Panc1 (cell line): ENCODE measurements around the gene ZFC3H1. TPM values are rescaled to one million over a fixed set of nuclear protein-coding genes. Genes with fewer than 3 reads are reported as not detected.

Experiments
- ATAC-seq: fragments of 200-7000 bp; cut with Tn5 transposase; 2 replicates; pipeline ENCODE4 v1.9.1; 2020; ENCODE audit warnings: mild to moderate bottlenecking, moderate library complexity
- BruUV-seq: library from RNA; stranded (reverse); fragments of 400-500 nt; replicated peaks from 2 replicates; lab custom pipeline; 2021; lab: Mats Ljungman, UMichigan
- CTCF ChIA-PET: fragments of 300-600 bp; sonication (Branson Sonifier 250); formaldehyde crosslinking; loops from one replicate; lab custom pipeline; 2022; ENCODE audit warnings: antibody characterized with exemption; lab: Charles Lee
- POLR2A ChIA-PET: fragments of 300-600 bp; sonication (Branson Sonifier 250); formaldehyde crosslinking; loops from one replicate; lab custom pipeline; 2022; ENCODE audit warnings: antibody characterized with exemption; lab: Charles Lee
- DNase-seq: peaks from one replicate; pipeline ENCODE4 v3.0.0-alpha.2; 2010; ENCODE audit warnings: low read depth, low spot score
- H3K27ac ChIP-seq: 2 replicates; pipeline ENCODE4 v1.5.1; 2011; ENCODE audit warnings: mild to moderate bottlenecking, low read length, inconsistent platforms
- H3K27me3 ChIP-seq: fragments of 200-500 bp; sonication (Bioruptor generic); 2 replicates; pipeline ENCODE4 v1.6.0; 2014; ENCODE audit warnings: low read length, inconsistent platforms; ENCODE audit not compliant: control insufficient read depth, insufficient read depth
- H3K36me3 ChIP-seq: fragments of 200-500 bp; sonication (Bioruptor generic); 2 replicates; pipeline ENCODE4 v1.5.1; 2014; ENCODE audit warnings: inconsistent platforms, mild to moderate bottlenecking, low read length, moderate library complexity; ENCODE audit not compliant: control insufficient read depth, insufficient read depth
- H3K4me1 ChIP-seq: 2 replicates; pipeline ENCODE4 v1.5.1; 2011; ENCODE audit warnings: inconsistent platforms, mild to moderate bottlenecking, low read length, moderate library complexity; ENCODE audit not compliant: control insufficient read depth, insufficient read depth
- H3K4me3 ChIP-seq, 2 experiments: 2 replicates each; pipeline ENCODE4 v1.5.1; 2011 to 2012; ENCODE audit warnings: low read depth in 2 of 2, low read length in 2 of 2, mild to moderate bottlenecking in 2 of 2, inconsistent platforms in 1 of 2, moderate library complexity in 1 of 2
- H3K9me3 ChIP-seq: fragments of 200-500 bp; sonication (Bioruptor generic); 2 replicates; pipeline ENCODE4 v1.5.1; 2014; ENCODE audit warnings: low read depth, mild to moderate bottlenecking, inconsistent platforms, low read length, moderate library complexity; ENCODE audit not compliant: control insufficient read depth, insufficient read depth
- POLR2AphosphoS5 ChIP-seq: IDR thresholded peaks from 2 replicates; pipeline ENCODE4 v1.6.1; 2012; ENCODE audit warnings: mild to moderate bottlenecking, low read depth, low read length, moderate library complexity
- SIN3A ChIP-seq: IDR thresholded peaks from 2 replicates; pipeline ENCODE4 v1.6.1; 2012; ENCODE audit warnings: low read depth, mild to moderate bottlenecking, low read length, moderate library complexity, borderline replicate concordance; ENCODE audit not compliant: insufficient read depth
- TCF7L2 ChIP-seq: IDR thresholded peaks from 2 replicates; pipeline ENCODE4 v1.6.1; 2011; ENCODE audit warnings: mild to moderate bottlenecking, low read depth, low read length, inconsistent platforms
- in situ Hi-C: cut with HindIII; loops from 2 replicates; pipeline ENCODE4 v1.10.0; 2016; ENCODE audit warnings: low sequenced_read_pairs, low pct_unique_long_range_greater_than_20kb
- intact Hi-C: fragments of 100-400 bp; cut with micrococcal nuclease; formaldehyde crosslinking; loops from one replicate; pipeline ENCODE4 v1.10.0; 2022; ENCODE audit not compliant: unreplicated experiment
- total RNA-seq: library from RNA; stranded (reverse); gene quantifications from one replicate; pipeline ENCODE4 v1.2.1, GENCODE V29; 2021; ENCODE audit not compliant: unreplicated experiment
- TF ChIP-seq, protein P1 (sequence below), 2 experiments: IDR thresholded peaks; 2 replicates each; pipeline ENCODE4 v1.6.1; 2011 to 2012; ENCODE audit warnings: low read depth in 2 of 2, control low read depth in 1 of 2, low read length in 1 of 2, mild to moderate bottlenecking in 1 of 2, moderate library complexity in 1 of 2; ENCODE audit not compliant: insufficient read depth in 1 of 2
- TF ChIP-seq, protein P2 (sequence below): fragments of 450-650 bp; IDR thresholded peaks from 2 replicates; pipeline ENCODE4 v1.5.1; 2017; ENCODE audit warnings: mild to moderate bottlenecking

The ZFC3H1 gene
- total RNA-seq, 1 experiment from 2014 or later, result 38.2 TPM

DNA sequence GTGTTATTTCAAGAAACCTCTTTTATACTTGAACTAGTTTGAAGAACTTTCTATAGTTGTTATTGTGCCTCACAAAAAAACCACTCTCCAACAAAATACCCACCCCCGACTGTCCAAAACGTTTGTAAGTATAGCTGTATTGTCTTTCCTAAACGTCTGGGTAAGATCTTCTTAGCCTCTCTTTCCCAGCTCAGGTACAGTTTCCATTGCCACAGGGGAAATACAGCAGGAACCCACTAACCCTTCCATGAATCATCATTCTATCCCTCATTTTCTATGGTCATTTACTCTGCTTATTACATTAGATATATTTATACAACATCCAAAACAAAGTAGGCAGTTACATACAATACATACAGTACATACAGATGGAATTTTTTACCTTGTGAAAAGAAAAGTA, 70.8 kb downstream of the ZFC3H1 start:
- in situ Hi-C loops, result no loop called here
- H3K4me3 ChIP-seq, result no peak overlapping the region
- POLR2A ChIA-PET, result no interaction called here

DNA sequence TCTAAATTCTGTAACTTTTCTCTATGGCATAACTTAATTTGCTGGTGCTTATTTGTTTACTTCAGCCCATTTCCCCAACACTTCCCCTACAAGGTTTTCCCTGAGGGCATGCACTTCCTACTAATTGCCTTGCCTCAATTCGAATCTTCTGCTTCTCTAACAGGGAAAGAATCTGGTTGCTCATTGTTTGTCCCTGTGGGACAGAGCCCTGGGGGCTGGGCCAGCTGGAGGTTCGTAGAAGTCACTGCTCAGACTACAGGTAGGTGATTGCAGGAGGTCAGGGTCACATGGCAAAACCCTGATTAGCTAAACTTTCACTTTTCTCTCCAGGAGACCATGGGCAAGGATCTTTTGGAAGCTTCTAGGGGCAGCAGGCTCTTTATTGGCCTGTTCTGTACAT, 72.0 kb downstream of the ZFC3H1 start:
- no peaks in the 10 kb centered on the region for H3K4me1 ChIP-seq
- ChIA-PET POLR2A (no interaction called here), CTCF (no interaction called here)
- H3K27me3 ChIP-seq, result no peaks in the 10 kb centered on the region
- in situ Hi-C loops, result no loop called here
- no peak for DNase-seq
- BruUV-seq, result no TSS peak
- TF ChIP-seq, protein P1, sequence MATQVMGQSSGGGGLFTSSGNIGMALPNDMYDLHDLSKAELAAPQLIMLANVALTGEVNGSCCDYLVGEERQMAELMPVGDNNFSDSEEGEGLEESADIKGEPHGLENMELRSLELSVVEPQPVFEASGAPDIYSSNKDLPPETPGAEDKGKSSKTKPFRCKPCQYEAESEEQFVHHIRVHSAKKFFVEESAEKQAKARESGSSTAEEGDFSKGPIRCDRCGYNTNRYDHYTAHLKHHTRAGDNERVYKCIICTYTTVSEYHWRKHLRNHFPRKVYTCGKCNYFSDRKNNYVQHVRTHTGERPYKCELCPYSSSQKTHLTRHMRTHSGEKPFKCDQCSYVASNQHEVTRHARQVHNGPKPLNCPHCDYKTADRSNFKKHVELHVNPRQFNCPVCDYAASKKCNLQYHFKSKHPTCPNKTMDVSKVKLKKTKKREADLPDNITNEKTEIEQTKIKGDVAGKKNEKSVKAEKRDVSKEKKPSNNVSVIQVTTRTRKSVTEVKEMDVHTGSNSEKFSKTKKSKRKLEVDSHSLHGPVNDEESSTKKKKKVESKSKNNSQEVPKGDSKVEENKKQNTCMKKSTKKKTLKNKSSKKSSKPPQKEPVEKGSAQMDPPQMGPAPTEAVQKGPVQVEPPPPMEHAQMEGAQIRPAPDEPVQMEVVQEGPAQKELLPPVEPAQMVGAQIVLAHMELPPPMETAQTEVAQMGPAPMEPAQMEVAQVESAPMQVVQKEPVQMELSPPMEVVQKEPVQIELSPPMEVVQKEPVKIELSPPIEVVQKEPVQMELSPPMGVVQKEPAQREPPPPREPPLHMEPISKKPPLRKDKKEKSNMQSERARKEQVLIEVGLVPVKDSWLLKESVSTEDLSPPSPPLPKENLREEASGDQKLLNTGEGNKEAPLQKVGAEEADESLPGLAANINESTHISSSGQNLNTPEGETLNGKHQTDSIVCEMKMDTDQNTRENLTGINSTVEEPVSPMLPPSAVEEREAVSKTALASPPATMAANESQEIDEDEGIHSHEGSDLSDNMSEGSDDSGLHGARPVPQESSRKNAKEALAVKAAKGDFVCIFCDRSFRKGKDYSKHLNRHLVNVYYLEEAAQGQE (IDR thresholded peaks at IDR 0.05; ENCODE audit: insufficient read depth in 1 of 2, low read depth in 2 of 2, low read length in 1 of 2), result no peak
- TF ChIP-seq TCF7L2 (no peak), SIN3A (no peak), POLR2AphosphoS5 (no peak)
- TF ChIP-seq, protein P2, sequence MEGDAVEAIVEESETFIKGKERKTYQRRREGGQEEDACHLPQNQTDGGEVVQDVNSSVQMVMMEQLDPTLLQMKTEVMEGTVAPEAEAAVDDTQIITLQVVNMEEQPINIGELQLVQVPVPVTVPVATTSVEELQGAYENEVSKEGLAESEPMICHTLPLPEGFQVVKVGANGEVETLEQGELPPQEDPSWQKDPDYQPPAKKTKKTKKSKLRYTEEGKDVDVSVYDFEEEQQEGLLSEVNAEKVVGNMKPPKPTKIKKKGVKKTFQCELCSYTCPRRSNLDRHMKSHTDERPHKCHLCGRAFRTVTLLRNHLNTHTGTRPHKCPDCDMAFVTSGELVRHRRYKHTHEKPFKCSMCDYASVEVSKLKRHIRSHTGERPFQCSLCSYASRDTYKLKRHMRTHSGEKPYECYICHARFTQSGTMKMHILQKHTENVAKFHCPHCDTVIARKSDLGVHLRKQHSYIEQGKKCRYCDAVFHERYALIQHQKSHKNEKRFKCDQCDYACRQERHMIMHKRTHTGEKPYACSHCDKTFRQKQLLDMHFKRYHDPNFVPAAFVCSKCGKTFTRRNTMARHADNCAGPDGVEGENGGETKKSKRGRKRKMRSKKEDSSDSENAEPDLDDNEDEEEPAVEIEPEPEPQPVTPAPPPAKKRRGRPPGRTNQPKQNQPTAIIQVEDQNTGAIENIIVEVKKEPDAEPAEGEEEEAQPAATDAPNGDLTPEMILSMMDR, result no peak
- H3K36me3 ChIP-seq, result no peaks in the 10 kb centered on the region
- no peak for ATAC-seq
- H3K9me3 ChIP-seq, result no peaks in the 10 kb centered on the region
- no peak overlapping the region for H3K4me3 ChIP-seq
- intact Hi-C loops, result no loop called here
- no peak overlapping the region for H3K27ac ChIP-seq

More for the DNA sequence above, 70.8 kb downstream of the ZFC3H1 start:
- Histone ChIP-seq H3K9me3 (no peaks in the 10 kb centered on the region), H3K4me1 (no peaks in the 10 kb centered on the region), H3K27ac (no peak overlapping the region), H3K36me3 (no peaks in the 10 kb centered on the region), H3K27me3 (no peaks in the 10 kb centered on the region)
- CTCF ChIA-PET, result no interaction called here
- TF ChIP-seq, protein P2, result no peak
- TF ChIP-seq SIN3A (no peak), POLR2AphosphoS5 (no peak)
- TF ChIP-seq, protein P1 (IDR thresholded peaks at IDR 0.05; ENCODE audit: insufficient read depth in 1 of 2, low read depth in 2 of 2, low read length in 1 of 2), result no peak
- intact Hi-C loops, result no loop called here
- BruUV-seq, result no TSS peak
- ATAC-seq (no peak), DNase-seq (no peak)
